NCI-H1694 (cell line): ENCODE results near the gene PRICKLE2.
"Not testable (repeated sequence)": the region's sequence is repeated elsewhere in the genome, so short reads cannot be mapped to it uniquely, and the experiment has no call there.

ENCODE experiments used
- DNase-seq: peaks from one replicate; lab custom pipeline; 2025; lab: John Stamatoyannopoulos, UW

Gene PRICKLE2

DNA sequence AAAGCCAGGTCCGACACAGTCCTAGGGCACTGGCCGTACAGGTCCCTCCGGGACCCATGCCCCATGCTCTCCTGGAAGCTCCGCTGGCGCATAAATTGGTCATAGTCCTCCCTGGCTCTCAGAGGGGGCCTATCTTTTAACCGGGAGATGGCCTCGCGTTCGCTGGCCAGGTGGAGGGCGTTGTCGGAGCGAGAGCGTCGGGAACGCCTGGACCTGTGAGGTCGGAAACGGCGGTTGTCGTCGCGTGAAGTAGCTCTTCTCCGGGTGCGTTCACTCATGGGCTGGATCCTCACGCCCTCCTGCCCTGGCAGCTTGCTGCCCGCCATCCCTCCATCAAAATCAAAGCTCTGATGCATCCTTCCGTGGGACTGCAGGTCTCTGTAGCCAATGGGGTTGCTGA is 126.0 kb downstream of the PRICKLE2 start:
- no peak for DNase-seq

DNA sequence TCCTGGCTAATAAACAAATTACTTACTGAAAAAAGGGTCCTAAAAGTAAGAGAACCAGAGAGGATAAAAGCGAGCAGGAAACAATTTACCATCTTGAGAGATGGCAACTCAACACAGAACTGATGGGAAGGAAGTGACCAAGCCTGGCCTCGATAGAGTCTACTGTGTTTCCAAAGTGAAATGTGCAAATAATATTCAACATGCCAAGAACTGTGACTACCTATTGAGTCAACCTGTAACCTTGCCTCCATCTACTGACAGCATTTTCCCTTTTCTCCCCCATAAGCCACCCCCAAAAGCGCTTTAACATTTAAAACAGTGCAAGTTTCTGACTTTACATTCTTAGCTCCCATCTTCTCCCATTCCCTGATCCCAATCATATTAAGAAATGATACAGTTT is 126.6 kb downstream of the PRICKLE2 start:
- DNase-seq: no peak

DNA sequence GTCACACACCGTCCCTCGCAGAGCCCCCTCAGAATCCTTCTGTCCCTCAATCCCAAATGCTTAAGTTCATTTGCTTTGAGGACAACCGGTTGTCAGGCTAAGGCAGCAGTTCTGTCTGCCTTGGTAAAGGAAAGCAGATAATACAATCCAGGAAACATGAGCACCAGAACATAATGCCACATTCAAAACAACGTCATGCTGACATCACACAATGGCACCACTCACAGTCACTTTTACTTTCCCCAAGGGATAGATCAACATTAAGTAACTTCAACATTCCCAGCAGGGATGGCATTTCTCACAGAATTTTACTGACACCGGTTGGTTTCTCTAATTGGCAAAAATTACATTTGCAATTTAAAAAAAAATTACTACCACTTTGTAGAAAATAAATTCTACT is 127.3 kb downstream of the PRICKLE2 start:
- DNase-seq: no peak

DNA sequence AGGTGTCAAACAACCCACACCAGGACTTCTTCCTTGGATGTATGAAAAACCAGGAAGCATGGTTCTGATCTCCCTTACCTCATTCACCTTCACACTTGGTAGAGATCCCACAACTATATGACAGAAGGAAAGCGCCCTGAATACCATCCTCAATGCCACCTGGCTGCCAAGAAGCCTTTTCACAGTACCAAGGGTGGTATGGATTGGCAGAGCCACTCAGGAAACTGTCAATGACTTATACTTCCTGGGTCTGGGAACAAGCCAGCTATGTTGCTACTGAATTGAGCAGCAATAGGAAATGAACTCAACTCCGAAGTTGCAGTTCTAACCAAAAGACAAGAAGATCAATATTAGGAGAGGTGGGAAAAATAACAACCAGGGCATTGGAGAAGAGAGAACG is 129.5 kb downstream of the PRICKLE2 start:
- DNase-seq: no peak

DNA sequence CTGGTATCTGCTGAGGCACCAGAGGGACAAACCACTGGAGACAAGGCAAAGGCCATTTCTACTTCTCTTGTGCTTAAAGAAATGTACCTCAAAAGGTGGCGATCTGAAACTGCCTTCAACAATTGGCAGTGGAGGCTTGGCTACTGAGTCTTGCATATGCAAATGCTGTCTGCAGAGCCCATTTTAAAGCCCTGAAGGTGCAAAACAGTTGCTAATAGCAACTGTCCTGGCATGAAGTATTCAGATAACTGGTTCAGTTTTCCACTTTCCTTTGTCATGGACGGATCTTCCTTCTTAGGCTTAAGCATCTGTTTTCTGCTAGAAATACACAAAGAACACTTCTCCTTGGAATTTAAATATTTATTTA is 130.6 kb downstream of the PRICKLE2 start:
- DNase-seq: no peak

DNA sequence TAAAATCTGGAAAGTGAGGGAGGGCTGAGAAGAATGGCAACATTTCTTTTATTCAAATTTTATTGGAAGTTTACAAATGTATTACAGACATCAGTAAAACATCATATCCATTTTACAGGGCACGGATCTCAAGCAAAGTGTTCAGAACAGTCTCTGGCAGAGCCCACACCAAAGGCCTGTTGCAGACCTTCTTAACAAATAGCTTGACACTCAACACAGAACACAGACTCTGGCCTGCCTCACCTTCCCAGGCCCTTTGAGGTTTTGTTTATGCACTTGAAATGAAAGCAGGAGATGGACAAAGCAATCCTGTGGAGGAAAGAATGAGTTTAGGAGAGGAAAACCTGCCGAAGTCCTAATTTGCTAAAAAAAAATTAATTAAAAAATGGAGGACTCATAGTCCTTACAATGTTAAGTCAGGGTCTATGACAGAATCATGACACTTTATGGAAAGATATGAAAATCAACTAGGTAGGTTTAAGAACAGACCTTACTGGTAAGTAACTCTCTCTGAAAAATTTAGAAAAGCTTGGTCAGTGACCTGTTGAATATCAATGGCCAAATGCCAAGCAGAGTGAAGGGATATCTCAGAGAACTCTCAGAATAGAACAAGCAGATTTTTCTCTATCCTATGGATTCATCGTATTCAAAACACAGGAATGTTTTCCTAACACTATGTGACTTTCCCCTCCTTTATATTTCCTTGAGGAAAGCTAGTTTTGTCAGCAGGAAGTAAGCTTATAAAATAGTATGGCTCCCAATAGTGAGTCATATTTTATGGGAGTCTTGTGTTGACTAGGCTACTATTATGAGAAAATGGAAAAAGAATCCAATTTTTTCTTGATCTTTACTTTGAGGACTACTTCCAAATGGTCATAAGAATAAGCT is 131.2 kb downstream of the PRICKLE2 start:
- no peak for DNase-seq

DNA sequence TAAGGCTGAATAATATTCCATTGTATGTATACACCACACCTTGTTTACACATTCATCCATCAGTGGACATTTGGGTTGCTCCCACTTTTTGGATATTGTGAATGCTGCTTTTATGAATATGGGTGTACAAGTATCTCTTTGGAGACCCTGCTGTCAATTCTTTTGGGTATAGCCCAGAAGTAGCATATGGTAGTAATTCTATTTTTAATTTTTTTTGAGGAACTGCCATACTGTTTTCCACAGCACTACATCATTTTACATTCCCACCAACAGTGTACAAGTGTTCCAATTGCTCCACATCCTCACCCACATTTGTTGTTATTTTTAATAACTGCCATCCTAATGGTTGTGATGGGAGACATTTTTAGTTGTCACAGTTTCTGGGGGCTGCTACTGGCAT is 132.1 kb downstream of the PRICKLE2 start:
- no peak for DNase-seq

DNA sequence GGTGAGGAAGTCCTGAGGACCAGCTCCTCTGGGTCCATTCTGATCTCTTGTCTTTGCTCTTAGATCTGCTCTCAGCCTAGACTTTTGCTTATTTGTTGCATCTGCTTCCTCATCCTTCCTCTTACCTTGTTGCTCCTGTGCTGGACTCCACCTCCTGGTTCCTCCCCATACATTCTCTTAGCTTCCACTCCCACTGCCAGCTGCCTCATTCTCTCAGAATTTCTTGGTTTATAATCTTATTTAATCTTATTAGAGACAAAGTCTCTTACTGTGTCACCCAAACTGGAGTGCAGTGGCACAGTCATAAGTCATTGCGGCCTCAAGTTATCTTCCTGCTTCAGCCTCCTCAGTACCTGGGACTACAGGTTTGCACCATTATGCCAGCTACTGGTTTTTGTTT is 133.8 kb downstream of the PRICKLE2 start:
- no peak for DNase-seq

DNA sequence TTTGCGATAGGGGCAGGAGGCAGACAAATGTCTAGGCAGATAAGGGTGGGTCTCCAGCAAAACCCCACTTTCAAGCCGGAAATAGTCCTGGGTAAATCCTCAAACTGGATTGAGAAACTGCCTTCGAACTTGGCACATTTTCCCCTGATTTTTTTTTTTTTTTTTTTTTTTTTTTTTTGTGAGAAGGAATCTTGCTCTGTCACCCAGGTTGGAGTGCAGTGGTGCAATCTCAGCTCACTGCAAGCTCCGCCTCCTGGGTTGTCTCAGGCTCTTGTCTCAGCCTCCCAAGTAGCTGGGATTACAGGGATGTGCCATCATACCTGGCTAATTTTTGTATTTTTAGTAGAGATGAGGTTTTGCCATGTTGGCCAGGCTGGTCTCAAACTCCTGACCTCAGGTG is 135.9 kb downstream of the PRICKLE2 start:
- DNase-seq: not testable (repeated sequence)

DNA sequence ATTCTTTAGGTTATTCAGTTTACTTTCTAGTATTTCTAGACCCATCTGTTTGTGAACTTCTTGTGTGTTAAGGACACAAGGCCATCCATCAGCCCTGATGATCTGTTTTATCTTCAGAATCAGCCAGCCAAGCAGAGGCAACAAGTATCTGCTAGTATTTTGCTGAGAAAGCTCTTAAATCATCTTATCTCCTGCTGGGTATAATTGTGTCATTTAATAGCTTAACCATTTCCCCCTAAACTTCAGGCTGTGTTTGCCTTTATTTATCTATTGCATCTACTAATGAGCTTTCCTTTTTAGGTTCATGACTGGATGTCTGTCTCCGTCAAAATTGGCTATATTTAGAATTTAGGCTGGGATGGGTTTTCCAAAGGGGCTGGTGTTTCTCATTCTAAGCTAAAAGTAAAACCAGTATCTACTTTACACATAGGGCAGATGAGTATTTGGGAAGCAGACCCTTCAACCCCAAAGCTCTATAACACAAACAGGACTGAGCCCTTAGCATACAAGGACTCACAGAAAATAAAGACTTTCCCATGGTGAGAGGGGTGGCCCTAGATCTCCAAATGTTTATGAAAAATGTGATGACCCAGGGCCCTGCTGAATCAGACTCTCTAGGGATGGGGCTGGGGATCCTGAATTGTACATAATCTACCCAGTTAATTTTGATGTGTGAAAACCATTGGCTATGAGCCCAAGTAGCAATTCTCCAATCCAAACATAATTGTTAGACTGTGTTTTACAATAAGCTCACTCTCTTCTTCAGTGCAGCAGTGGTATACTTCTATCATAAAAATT is 136.7 kb downstream of the PRICKLE2 start:
- no peak for DNase-seq

DNA sequence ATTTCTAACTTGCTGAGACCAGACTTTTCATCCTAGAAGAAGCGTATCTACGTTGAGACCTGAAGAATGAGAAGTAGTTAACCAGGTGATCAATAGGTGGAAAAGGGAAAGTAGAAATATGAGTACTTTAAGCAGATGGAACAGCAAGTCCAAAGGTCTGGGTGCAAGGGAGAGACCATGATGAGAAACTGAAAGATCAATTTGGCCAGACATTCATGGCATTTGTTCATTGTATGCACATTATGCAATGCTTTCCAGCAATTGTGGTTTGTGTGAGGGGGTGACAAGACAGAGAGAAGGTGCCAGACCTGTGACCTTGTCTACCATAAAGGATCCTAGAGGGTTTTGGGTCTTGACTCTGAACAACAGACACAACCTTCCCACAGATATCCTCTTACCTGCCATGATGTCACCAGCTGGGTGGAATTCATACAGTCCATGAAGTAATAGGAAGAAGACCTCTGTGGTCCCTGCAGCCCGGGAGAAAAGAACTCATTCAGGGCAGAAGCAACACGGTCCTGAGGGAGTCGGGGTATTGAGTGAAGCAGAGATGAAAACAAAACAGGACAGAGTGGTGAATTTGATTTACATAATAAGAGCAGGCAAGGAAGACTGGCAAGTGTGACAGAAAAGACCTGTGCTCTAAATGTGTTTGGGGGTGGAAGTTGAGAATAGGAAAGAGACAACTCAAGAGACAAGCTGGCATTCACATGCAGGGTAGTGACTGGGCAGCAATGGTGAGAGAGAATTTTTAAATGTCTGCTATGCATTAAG is 138.6 kb downstream of the PRICKLE2 start:
- DNase-seq: no peak

DNA sequence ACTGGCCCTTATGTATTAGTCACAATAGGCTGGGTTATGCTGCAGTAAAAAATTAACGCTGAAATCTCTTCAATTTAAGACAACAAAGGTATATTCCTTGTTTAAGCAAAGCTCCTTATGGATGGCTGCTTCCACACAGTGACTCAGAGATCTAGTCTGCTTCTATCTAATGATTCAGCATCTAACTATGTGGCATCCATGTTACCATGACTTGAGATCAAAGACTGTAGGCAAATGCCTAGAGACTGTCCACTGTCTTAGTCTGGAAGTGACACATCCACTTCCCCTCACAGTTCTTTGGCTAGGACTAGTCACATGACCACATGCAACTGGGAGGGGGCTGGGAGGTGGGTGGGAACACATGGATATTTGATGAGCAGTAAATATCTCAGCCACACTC is 140.6 kb downstream of the PRICKLE2 start:
- no peak for DNase-seq

DNA sequence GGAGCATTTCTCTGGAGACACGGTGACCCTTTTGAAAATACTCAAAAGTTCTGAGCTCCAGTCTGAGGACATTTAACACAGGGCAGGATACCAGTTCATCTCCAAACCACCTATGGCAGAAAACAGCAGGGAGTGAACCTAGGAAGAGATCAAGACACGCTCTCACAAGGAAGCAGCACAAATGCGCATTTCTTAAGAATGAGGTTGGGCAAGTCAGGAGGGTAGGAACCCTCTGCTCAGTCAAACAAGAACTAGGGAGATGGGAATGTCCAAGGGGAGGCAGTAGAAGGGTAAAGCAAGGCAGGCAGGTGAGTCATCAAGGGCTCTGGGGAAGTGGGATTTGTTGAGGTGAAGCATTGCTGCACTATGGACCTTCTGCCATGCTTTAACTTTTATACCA is 141.7 kb downstream of the PRICKLE2 start:
- DNase-seq: no peak

DNA sequence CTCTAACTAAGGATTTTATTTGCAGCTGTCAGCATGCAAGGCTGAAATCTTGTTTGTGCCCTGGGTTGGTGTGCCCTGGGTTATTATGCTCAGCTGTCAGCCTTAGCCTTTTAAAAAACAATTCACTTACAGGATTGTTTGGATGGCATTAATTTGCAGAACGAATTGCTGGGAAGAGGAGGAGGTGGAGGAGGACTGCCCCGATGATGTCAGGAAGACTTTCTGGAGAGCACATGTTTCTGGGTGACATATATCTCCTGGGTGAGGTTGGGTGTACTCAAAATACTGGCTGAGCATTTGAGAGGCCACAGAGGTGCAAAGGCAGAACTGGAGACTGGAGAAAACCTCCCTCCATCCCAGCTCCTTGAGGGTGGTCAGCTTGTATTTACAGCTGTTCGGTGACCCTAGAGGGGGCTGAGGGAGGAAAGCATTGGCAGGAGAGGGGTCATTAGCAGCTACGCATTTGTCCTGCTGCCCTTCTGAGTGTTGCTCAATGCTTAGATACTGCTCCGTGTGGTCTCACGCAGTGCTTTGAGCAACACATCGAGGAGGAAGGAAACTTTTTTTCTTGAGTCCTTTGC is 142.2 kb downstream of the PRICKLE2 start:
- DNase-seq: no peak

DNA sequence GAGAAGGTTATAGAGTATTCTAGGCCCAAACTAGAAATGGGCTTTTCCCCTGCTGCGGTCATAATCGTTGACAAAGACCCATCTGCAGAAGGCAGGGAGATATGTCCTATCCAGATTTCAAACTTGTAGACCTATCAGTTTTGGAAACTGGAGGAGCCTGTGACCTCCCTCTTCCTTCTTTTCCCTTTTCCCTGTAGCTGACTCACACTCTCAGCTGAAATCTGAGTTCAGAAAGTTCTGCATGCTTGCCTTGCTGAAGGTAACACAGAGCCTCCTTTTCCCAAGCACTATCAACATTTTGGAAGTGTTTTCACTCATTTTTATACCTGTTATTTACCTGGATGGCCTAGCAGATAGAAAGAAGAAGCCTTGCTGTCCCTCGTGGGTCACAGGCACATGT is 142.9 kb downstream of the PRICKLE2 start:
- no peak for DNase-seq

DNA sequence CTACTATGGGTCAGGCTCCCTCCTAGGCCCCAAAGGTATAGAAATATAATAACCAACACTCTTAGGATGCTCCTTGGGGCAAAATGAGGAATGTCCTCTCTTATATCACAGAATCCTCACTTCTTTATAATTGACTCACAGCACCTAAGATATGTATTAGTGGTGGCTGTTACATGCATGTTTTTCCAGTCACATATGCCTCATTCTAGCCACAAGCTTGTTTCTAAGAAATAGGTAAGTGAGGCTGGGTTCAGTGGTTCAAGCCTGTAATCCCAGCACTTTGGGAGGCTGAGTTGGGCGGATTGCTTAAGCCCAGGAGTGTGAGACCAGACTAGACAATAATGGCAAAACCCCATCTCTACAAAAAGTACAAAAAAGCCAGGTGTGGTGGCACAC is 144.0 kb downstream of the PRICKLE2 start:
- DNase-seq: no peak

DNA sequence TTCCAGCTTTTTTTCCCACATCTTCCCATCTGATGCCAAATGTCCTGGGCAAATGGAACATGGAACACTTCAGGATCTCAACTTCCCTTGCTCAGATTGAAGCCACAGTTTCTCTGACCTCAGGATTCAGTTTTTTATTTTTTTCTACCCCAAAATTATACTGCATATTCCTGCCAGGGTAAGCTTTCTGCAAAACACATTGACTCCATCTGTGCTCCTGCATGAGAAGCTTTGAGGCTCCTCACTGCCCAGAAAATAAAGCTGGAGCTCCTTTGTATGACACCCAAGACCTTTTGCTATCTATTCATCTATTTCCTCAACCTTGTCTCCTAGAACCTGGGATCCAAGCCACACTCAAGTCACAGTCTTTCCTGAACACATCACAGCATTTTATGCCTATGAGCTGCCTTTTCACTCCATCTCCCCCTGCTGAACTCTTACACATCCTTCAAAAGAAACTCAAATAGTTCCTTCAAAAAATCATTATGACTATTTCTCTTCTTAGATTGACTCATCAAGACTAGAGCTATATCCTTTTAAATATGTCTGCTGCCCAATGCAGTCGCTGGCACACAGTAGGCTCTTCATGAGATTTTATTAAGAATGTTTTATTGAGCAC is 144.5 kb downstream of the PRICKLE2 start:
- no peak for DNase-seq

DNA sequence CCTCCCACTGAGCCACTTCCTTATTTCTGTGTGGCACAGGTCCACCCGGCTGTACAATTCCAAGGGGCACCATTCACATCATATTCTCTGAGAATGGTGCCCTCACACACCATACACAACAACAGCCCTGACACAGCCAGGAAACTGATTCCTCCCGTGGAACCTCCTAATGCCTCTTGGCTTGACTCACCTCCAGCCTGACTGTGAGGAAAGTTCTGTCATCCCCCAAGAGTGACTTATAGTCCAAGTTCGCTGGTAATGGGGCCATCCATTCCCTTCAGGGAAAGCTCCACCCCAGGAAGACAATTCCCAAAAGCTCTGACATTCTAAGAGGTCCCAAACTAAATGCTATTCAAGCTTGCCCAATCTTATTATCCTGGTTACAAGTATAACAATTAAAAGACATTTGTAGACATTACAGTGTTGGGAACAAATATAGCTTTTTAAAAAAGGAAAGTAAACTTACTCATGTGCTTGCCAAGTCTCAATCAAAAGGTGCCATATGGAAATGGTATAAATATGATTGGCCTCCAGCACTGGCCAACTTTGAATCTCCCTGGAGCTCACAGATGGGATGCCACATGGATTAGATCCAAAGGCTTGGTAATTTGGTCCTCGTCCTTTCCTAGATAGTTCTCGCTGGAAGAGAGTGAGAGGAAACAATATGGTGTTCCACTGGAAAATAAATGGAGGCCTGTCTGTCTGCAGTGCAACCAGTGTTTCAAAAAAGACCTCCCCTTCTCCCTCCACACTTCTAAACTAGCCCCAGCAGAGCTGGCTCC is 145.7 kb downstream of the PRICKLE2 start:
- DNase-seq: peak; percentile 54

DNA sequence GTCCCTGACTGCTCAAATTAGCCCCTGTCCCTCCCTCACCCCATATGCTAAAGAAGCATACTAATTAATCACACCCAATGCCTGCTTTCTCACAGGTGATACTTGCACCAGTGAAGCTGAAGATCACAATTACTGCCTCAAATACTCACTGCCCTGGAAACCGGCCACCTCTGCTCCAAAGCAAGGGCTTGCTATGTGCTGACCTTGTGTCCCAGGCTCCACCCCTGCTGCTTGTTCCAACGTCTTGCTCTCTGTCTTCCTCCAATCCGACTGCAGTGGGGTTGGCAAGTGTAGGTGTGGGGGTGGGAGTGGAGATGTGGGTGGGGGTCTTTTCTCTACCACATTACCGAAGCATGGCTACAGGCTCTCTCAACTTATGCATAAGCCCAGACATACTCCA is 146.3 kb downstream of the PRICKLE2 start:
- no peak for DNase-seq

DNA sequence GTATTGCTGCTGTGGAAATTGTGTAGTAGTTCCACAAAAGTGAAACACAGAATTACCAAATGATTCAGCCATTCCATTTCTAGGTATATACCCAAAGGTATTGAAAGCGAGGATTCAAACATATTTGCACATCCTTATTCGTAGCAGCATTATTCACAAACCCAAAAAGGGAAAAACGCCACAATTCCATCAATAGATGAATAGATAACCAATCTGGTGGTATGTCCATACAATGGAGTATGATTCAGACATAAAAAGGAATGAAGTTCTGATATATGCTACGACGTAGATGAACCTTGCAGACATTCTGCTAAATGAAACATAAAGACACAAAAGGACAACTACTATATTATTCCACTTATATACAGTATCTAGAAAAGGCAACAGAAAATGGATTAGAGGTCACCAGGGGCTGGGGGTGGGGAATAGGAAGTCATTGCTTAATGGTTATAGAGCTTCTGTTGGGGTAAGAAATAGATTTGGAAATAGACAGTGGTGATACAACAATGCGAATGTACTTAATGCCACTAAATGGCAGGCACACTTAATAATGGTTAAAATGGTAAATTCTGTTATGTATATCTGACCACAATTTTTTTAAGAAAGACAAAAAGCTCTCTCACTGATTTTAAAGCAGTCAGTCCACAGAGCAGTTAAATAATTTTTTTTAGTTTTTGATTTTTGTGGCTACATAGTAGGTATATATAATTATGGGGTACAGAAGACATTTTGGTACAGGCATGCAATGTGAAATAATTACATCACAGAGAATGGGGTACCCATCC is 150.2 kb downstream of the PRICKLE2 start:
- DNase-seq: no peak
